Activated naive CD8-positive, alpha-beta T cell (primary cell): Measurements from ENCODE around the gene OSBP2.
A peak's percentile ranks its signal among the peaks of the same experiment; 100 is the strongest.
"Not testable (repeated sequence)": the region's sequence is repeated elsewhere in the genome, so short reads cannot be mapped to it uniquely, and the experiment has no call there.

Experiments used
- H3K27ac Mint-ChIP-seq: one replicate; pipeline ENCODE4 v1.8.0; 2021; ENCODE audit warnings: mixed read lengths
- H3K27me3 Mint-ChIP-seq: one replicate; pipeline ENCODE4 v1.8.0; 2021; ENCODE audit warnings: mixed read lengths
- H3K36me3 Mint-ChIP-seq: one replicate; pipeline ENCODE4 v1.8.0; 2021; ENCODE audit warnings: mixed read lengths
- H3K4me1 Mint-ChIP-seq: one replicate; pipeline ENCODE4 v1.8.0; 2021; ENCODE audit warnings: low read depth, mixed read lengths
- H3K4me3 Mint-ChIP-seq: one replicate; pipeline ENCODE4 v1.8.0; 2021; ENCODE audit warnings: mild to moderate bottlenecking, mixed read lengths
- H3K9me3 Mint-ChIP-seq: one replicate; pipeline ENCODE4 v1.8.0; 2021; ENCODE audit warnings: low read depth, mixed read lengths

OSBP2 gene

GRCh38 chr22:30695351-30695851 lies 727 bp downstream of the OSBP2 start:
- H3K9me3 Mint-ChIP-seq, result no peaks in the 10 kb centered on the region
- no peaks in the 10 kb centered on the region for H3K36me3 Mint-ChIP-seq
- H3K4me1 Mint-ChIP-seq, result peaks cover 13% of the 10 kb centered on the region
- peaks cover 3% of the 10 kb centered on the region for H3K27me3 Mint-ChIP-seq
- no peak overlapping the region for H3K27ac Mint-ChIP-seq
- H3K4me3 Mint-ChIP-seq, result peak overlapping the region; percentile 82

- peaks cover 13% of the 10 kb centered on the region for H3K4me1 Mint-ChIP-seq
- peak overlapping the region; percentile 82 for H3K4me3 Mint-ChIP-seq
- no peaks in the 10 kb centered on the region for H3K9me3 Mint-ChIP-seq
- no peaks in the 10 kb centered on the region for H3K36me3 Mint-ChIP-seq
- no peak overlapping the region for H3K27ac Mint-ChIP-seq
- H3K27me3 Mint-ChIP-seq, result peaks cover 3% of the 10 kb centered on the region
Measured at GRCh38 chr22:30695871-30696655, 1.4 kb downstream of the OSBP2 start.

GRCh38 chr22:30697975-30698374 lies 3.3 kb downstream of the OSBP2 start:
- Mint-ChIP-seq H3K36me3 (no peaks in the 10 kb centered on the region), H3K27me3 (peaks cover 3% of the 10 kb centered on the region), H3K9me3 (no peaks in the 10 kb centered on the region), H3K4me1 (peaks cover 13% of the 10 kb centered on the region), H3K4me3 (no peak overlapping the region), H3K27ac (no peak overlapping the region)

- Mint-ChIP-seq H3K36me3 (no peaks in the 10 kb centered on the region), H3K27ac (no peak overlapping the region), H3K27me3 (no peaks in the 10 kb centered on the region), H3K4me1 (peaks cover 8% of the 10 kb centered on the region), H3K4me3 (no peak overlapping the region), H3K9me3 (no peaks in the 10 kb centered on the region)
Measured at GRCh38 chr22:30701872-30702271, 7.2 kb downstream of the OSBP2 start.

GRCh38 chr22:30702856-30703255 lies 8.2 kb downstream of the OSBP2 start:
- Mint-ChIP-seq H3K36me3 (no peaks in the 10 kb centered on the region), H3K4me1 (peaks cover 8% of the 10 kb centered on the region), H3K9me3 (no peaks in the 10 kb centered on the region), H3K4me3 (no peak overlapping the region), H3K27ac (no peak overlapping the region), H3K27me3 (no peaks in the 10 kb centered on the region)

- no peaks in the 10 kb centered on the region for H3K9me3 Mint-ChIP-seq
- no peaks in the 10 kb centered on the region for H3K36me3 Mint-ChIP-seq
- no peak overlapping the region for H3K27ac Mint-ChIP-seq
- no peak overlapping the region for H3K4me3 Mint-ChIP-seq
- H3K4me1 Mint-ChIP-seq, result peaks cover 10% of the 10 kb centered on the region
- H3K27me3 Mint-ChIP-seq, result no peaks in the 10 kb centered on the region
Measured at GRCh38 chr22:30704978-30705377, 10.3 kb downstream of the OSBP2 start.

GRCh38 chr22:30705710-30706651 lies 11.3 kb downstream of the OSBP2 start:
- H3K4me3 Mint-ChIP-seq, result no peak overlapping the region
- peak overlapping the region; percentile 47 for H3K27ac Mint-ChIP-seq
- no peaks in the 10 kb centered on the region for H3K27me3 Mint-ChIP-seq
- peaks cover 13% of the 10 kb centered on the region for H3K4me1 Mint-ChIP-seq
- H3K9me3 Mint-ChIP-seq, result no peaks in the 10 kb centered on the region
- H3K36me3 Mint-ChIP-seq, result no peaks in the 10 kb centered on the region

- not testable (repeated sequence) for H3K4me3 Mint-ChIP-seq, H3K9me3 Mint-ChIP-seq, H3K36me3 Mint-ChIP-seq, H3K27ac Mint-ChIP-seq, H3K27me3 Mint-ChIP-seq
- peaks cover 13% of the 10 kb centered on the region for H3K4me1 Mint-ChIP-seq
Measured at GRCh38 chr22:30709980-30710379, 15.3 kb downstream of the OSBP2 start.

- H3K36me3 Mint-ChIP-seq, result peaks cover 2% of the 10 kb centered on the region
- H3K4me3 Mint-ChIP-seq, result no peak overlapping the region
- peaks cover 5% of the 10 kb centered on the region for H3K4me1 Mint-ChIP-seq
- H3K9me3 Mint-ChIP-seq, result no peaks in the 10 kb centered on the region
- no peak overlapping the region for H3K27ac Mint-ChIP-seq
- peaks cover 1% of the 10 kb centered on the region for H3K27me3 Mint-ChIP-seq
Measured at GRCh38 chr22:30712094-30712493, 17.4 kb downstream of the OSBP2 start.

GRCh38 chr22:30714062-30714461 lies 19.4 kb downstream of the OSBP2 start:
- peaks cover 1% of the 10 kb centered on the region for H3K27me3 Mint-ChIP-seq
- peaks cover 5% of the 10 kb centered on the region for H3K4me1 Mint-ChIP-seq
- no peaks in the 10 kb centered on the region for H3K9me3 Mint-ChIP-seq
- no peak overlapping the region for H3K27ac Mint-ChIP-seq
- no peak overlapping the region for H3K4me3 Mint-ChIP-seq
- peaks cover 2% of the 10 kb centered on the region for H3K36me3 Mint-ChIP-seq

- Mint-ChIP-seq H3K27me3 (peaks cover 3% of the 10 kb centered on the region), H3K4me1 (no peaks in the 10 kb centered on the region), H3K4me3 (no peak overlapping the region), H3K27ac (no peak overlapping the region), H3K9me3 (no peaks in the 10 kb centered on the region), H3K36me3 (peaks cover 4% of the 10 kb centered on the region)
Measured at GRCh38 chr22:30717331-30717921, 22.8 kb downstream of the OSBP2 start.

- H3K27me3 Mint-ChIP-seq, result peaks cover 3% of the 10 kb centered on the region
- peaks cover 4% of the 10 kb centered on the region for H3K36me3 Mint-ChIP-seq
- no peak overlapping the region for H3K27ac Mint-ChIP-seq
- H3K4me3 Mint-ChIP-seq, result no peak overlapping the region
- H3K4me1 Mint-ChIP-seq, result no peaks in the 10 kb centered on the region
- no peaks in the 10 kb centered on the region for H3K9me3 Mint-ChIP-seq
Measured at GRCh38 chr22:30717952-30718351, 23.3 kb downstream of the OSBP2 start.

GRCh38 chr22:30718491-30718890 lies 23.8 kb downstream of the OSBP2 start:
- no peaks in the 10 kb centered on the region for H3K9me3 Mint-ChIP-seq
- no peak overlapping the region for H3K4me3 Mint-ChIP-seq
- H3K4me1 Mint-ChIP-seq, result no peaks in the 10 kb centered on the region

GRCh38 chr22:30718938-30719337 lies 24.3 kb downstream of the OSBP2 start:
- Mint-ChIP-seq H3K9me3 (no peaks in the 10 kb centered on the region), H3K27me3 (peaks cover 3% of the 10 kb centered on the region), H3K27ac (no peak overlapping the region), H3K4me1 (no peaks in the 10 kb centered on the region), H3K4me3 (no peak overlapping the region), H3K36me3 (peaks cover 4% of the 10 kb centered on the region)

More at GRCh38 chr22:30718491-30718890, 23.8 kb downstream of the OSBP2 start:
- peaks cover 4% of the 10 kb centered on the region for H3K36me3 Mint-ChIP-seq
- H3K27me3 Mint-ChIP-seq, result peaks cover 3% of the 10 kb centered on the region
- H3K27ac Mint-ChIP-seq, result no peak overlapping the region
